GM21576 (cell line): Measurements from ENCODE around the gene NIPAL3.
"Not testable (repeated sequence)": the region's sequence is repeated elsewhere in the genome, so short reads cannot be mapped to it uniquely, and the experiment has no call there.

ENCODE experiments used
- ATAC-seq: cut with Tn5 transposase; IDR thresholded peaks from one replicate; pipeline ENCODE4 v1.9.1; 2021; ENCODE audit warnings: mild to moderate bottlenecking, moderate library complexity; ENCODE audit not compliant: unreplicated experiment

The NIPAL3 gene

GRCh38 chr1:24514946-24515345 lies 99.3 kb downstream of the NIPAL3 start:
- no peak for ATAC-seq

GRCh38 chr1:24515671-24516209 lies 100.1 kb downstream of the NIPAL3 start:
- ATAC-seq, result not testable (repeated sequence)

- ATAC-seq, result no peak
Measured at GRCh38 chr1:24516506-24516905, 100.9 kb downstream of the NIPAL3 start.

- ATAC-seq, result no peak
Measured at GRCh38 chr1:24517898-24518297, 102.3 kb downstream of the NIPAL3 start.

GRCh38 chr1:24520282-24520681 lies 104.7 kb downstream of the NIPAL3 start:
- ATAC-seq, result not testable (repeated sequence)
